OCI-LY1 (cell line): ENCODE measurements around the gene DVL1.

ENCODE experiments used
- H2AFZ ChIP-seq: fragments of 200-600 bp; sonication (generic), shearing (Covaris generic); 2 replicates; pipeline ENCODE4 v1.6.0; 2014; ENCODE audit warnings: antibody characterized with exemption, mild to moderate bottlenecking, low read length
- H3F3A ChIP-seq: fragments of 200-600 bp; sonication (generic), shearing (Covaris generic); 2 replicates; pipeline ENCODE4 v1.6.0; 2014; ENCODE audit warnings: mild to moderate bottlenecking, antibody characterized with exemption, low read length, moderate library complexity; ENCODE audit not compliant: insufficient read depth
- H3K27ac ChIP-seq: fragments of 200-600 bp; sonication (generic); 2 replicates; pipeline ENCODE4 v1.5.1; 2014; ENCODE audit warnings: low read length, mixed run types, mild to moderate bottlenecking, low read depth; ENCODE audit not compliant: poor library complexity, severe bottlenecking
- H3K27me3 ChIP-seq: fragments of 200-600 bp; sonication (generic); 2 replicates; pipeline ENCODE4 v1.6.0; 2014; ENCODE audit warnings: antibody characterized with exemption, mild to moderate bottlenecking, low read length, moderate library complexity; ENCODE audit not compliant: insufficient read depth
- H3K36me3 ChIP-seq: fragments of 200-600 bp; sonication (generic); 2 replicates; pipeline ENCODE4 v1.6.1; 2014; ENCODE audit warnings: mild to moderate bottlenecking, antibody characterized with exemption, low read length, moderate library complexity, mixed read lengths; ENCODE audit not compliant: insufficient read depth
- H3K4me1 ChIP-seq: fragments of 200-600 bp; sonication (generic); 2 replicates; pipeline ENCODE4 v1.5.1; 2014; ENCODE audit warnings: mild to moderate bottlenecking, low read length, moderate library complexity; ENCODE audit not compliant: insufficient read depth, severe bottlenecking
- H3K4me2 ChIP-seq: fragments of 200-600 bp; sonication (generic), shearing (Covaris generic); 2 replicates; pipeline ENCODE4 v1.6.1; 2014; ENCODE audit warnings: low read length
- H3K4me3 ChIP-seq: fragments of 200-600 bp; sonication (generic); 2 replicates; pipeline ENCODE4 v1.5.1; 2014; ENCODE audit warnings: low read length, low read depth, mild to moderate bottlenecking, mixed read lengths; ENCODE audit not compliant: poor library complexity, severe bottlenecking
- H3K79me2 ChIP-seq: fragments of 200-600 bp; shearing (Covaris generic); 2 replicates; pipeline ENCODE4 v1.6.1; 2016; ENCODE audit warnings: mixed run types, low read length, mixed read lengths; ENCODE audit not compliant: insufficient read depth
- H3K9ac ChIP-seq: fragments of 200-600 bp; sonication (generic), shearing (Covaris generic); 2 replicates; pipeline ENCODE4 v1.6.1; 2014; ENCODE audit warnings: mild to moderate bottlenecking, low read length, mixed read lengths
- H3K9me2 ChIP-seq: fragments of 200-600 bp; sonication (generic), shearing (Covaris generic); 2 replicates; pipeline ENCODE4 v1.6.1; 2014; ENCODE audit warnings: low read depth, mild to moderate bottlenecking, low read length, mixed read lengths
- H3K9me3 ChIP-seq: fragments of 200-600 bp; shearing (Covaris generic); 2 replicates; pipeline ENCODE4 v1.6.1; 2014; ENCODE audit warnings: low read length, mixed read lengths
- H4K20me1 ChIP-seq: fragments of 200-600 bp; sonication (generic), shearing (Covaris generic); 2 replicates; pipeline ENCODE4 v1.6.0; 2016; ENCODE audit warnings: mild to moderate bottlenecking, low read length; ENCODE audit not compliant: insufficient read depth
- CTCF ChIP-seq: fragments of 200-600 bp; sonication (generic), shearing (Covaris generic); IDR thresholded peaks from 2 replicates; pipeline ENCODE4 v1.5.1; 2017; ENCODE audit warnings: mild to moderate bottlenecking, antibody characterized with exemption, low read length, moderate library complexity, mixed read lengths
- EZH2 ChIP-seq: fragments of 200-600 bp; sonication (generic), shearing (Covaris generic); IDR thresholded peaks from 2 replicates; pipeline ENCODE4 v1.8.0; 2017; ENCODE audit warnings: borderline replicate concordance, mixed run types, mild to moderate bottlenecking, antibody characterized with exemption, low read length, moderate library complexity, mixed read lengths

DVL1 gene

GRCh38 chr1:1336446-1336845 lies 12.8 kb downstream of the DVL1 start:
- no peaks in the 10 kb centered on the region for H3K9me2 ChIP-seq
- no peak overlapping the region for H3K27ac ChIP-seq
- H3K36me3 ChIP-seq = no peaks in the 10 kb centered on the region; the same call in 1 of the 2 replicates
- H4K20me1 ChIP-seq = no peaks in the 10 kb centered on the region
- no peak overlapping the region for H3K4me2 ChIP-seq
- no peaks in the 10 kb centered on the region for H3K4me1 ChIP-seq
- H3K9me3 ChIP-seq = no peaks in the 10 kb centered on the region
- H3K79me2 ChIP-seq = no peaks in the 10 kb centered on the region
- no peaks in the 10 kb centered on the region for H3K27me3 ChIP-seq
- H3F3A ChIP-seq = no peaks in the 10 kb centered on the region
- no peak overlapping the region for H2AFZ ChIP-seq
- H3K9ac ChIP-seq = no peak overlapping the region
- H3K4me3 ChIP-seq = no peak overlapping the region
- TF ChIP-seq EZH2 (no peak), CTCF (no peak)

- Histone ChIP-seq H3K9me3 (no peaks in the 10 kb centered on the region), H3K27me3 (no peaks in the 10 kb centered on the region), H4K20me1 (no peaks in the 10 kb centered on the region), H3K36me3 (no peaks in the 10 kb centered on the region; the same call in 1 of the 2 replicates), H2AFZ (no peak overlapping the region), H3K9ac (no peak overlapping the region), H3K4me2 (no peak overlapping the region), H3K4me3 (no peak overlapping the region), H3K9me2 (no peaks in the 10 kb centered on the region), H3F3A (no peaks in the 10 kb centered on the region), H3K4me1 (no peaks in the 10 kb centered on the region), H3K79me2 (no peaks in the 10 kb centered on the region), H3K27ac (no peak overlapping the region)
- TF ChIP-seq EZH2 = no peak
- TF ChIP-seq CTCF = no peak
These were observed 13.4 kb downstream of the DVL1 start for GRCh38 chr1:1335792-1336248.

DNA sequence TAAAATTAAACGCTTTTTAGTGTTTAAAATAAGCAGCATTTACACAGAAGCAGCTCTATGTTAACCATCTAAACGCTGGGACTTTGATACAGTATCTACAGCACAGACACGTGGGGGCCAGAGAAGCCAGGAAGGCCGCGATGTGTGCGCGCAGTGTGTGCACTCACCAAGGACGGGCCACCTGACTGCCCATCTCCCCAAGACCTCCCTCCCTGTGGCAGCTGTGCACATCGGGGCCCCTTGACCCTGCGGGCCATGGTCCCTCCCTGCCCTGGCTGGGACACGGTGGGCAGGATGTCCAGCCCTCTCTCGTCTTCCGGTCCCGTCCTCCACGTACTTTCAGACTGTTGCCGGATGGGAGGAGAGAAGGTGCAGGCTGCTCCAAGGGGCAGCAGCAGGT lies 13.9 kb downstream of the DVL1 start:
- no peaks in the 10 kb centered on the region for H3K9me3 ChIP-seq
- TF ChIP-seq CTCF (no peak), EZH2 (no peak)
- H2AFZ ChIP-seq = no peak overlapping the region
- no peaks in the 10 kb centered on the region for H3K79me2 ChIP-seq
- no peaks in the 10 kb centered on the region; the same call in 1 of the 2 replicates for H3K36me3 ChIP-seq
- H3K4me2 ChIP-seq = no peak overlapping the region
- no peaks in the 10 kb centered on the region for H3K9me2 ChIP-seq
- H4K20me1 ChIP-seq = no peaks in the 10 kb centered on the region
- H3K27me3 ChIP-seq = no peaks in the 10 kb centered on the region
- H3K27ac ChIP-seq = no peak overlapping the region
- H3F3A ChIP-seq = no peaks in the 10 kb centered on the region
- no peak overlapping the region for H3K4me3 ChIP-seq
- no peaks in the 10 kb centered on the region for H3K4me1 ChIP-seq
- H3K9ac ChIP-seq = no peak overlapping the region
